Central memory CD8-positive, alpha-beta T cell (primary cell): ENCODE measurements around the gene GJE1.

Experiments
- ATAC-seq: fragments of 150-1000 bp; cut with Tn5 transposase; replicated peaks from 2 replicates; pipeline ENCODE4 v1.10.0; 2022; ENCODE audit warnings: mild to moderate bottlenecking, moderate FRiP score, moderate number of reproducible peaks; ENCODE audit not compliant: poor library complexity, severe bottlenecking; ENCODE audit errors: extremely low read depth
- DNase-seq, 2 donors: peaks; one replicate each; pipeline ENCODE4 v3.0.0; 2021; ENCODE audit warnings: low spot score in 2 of 2
- H3K27ac Mint-ChIP-seq: one replicate; pipeline ENCODE4 v1.8.0; 2022; ENCODE audit warnings: low read depth, mild to moderate bottlenecking, moderate library complexity, mixed read lengths
- H3K27me3 Mint-ChIP-seq: one replicate; pipeline ENCODE4 v1.8.0; 2022; ENCODE audit warnings: mixed read lengths
- H3K36me3 Mint-ChIP-seq: one replicate; pipeline ENCODE4 v1.8.0; 2022; ENCODE audit warnings: mild to moderate bottlenecking, moderate library complexity, mixed read lengths; ENCODE audit not compliant: insufficient read depth
- H3K4me1 Mint-ChIP-seq: one replicate; pipeline ENCODE4 v1.8.0; 2022; ENCODE audit warnings: mixed read lengths
- H3K4me3 Mint-ChIP-seq: one replicate; pipeline ENCODE4 v1.8.0; 2022; ENCODE audit warnings: mild to moderate bottlenecking, moderate library complexity, mixed read lengths
- H3K9me3 Mint-ChIP-seq: one replicate; pipeline ENCODE4 v1.8.0; 2022; ENCODE audit warnings: mixed read lengths

The GJE1 gene

GRCh38 chr6:142173980-142174379 lies 41.3 kb downstream of the GJE1 start:
- Mint-ChIP-seq H3K36me3 (peaks cover 53% of the 10 kb centered on the region), H3K4me3 (no peak overlapping the region), H3K27me3 (no peaks in the 10 kb centered on the region), H3K27ac (no peak overlapping the region), H3K4me1 (peaks cover 13% of the 10 kb centered on the region), H3K9me3 (no peaks in the 10 kb centered on the region)
- ATAC-seq = no peak
- DNase-seq = no peak

GRCh38 chr6:142174703-142175102 lies 42.0 kb downstream of the GJE1 start:
- no peak overlapping the region for H3K4me3 Mint-ChIP-seq
- DNase-seq (no peak), ATAC-seq (no peak)
- H3K27ac Mint-ChIP-seq = no peak overlapping the region
- peaks cover 53% of the 10 kb centered on the region for H3K36me3 Mint-ChIP-seq
- H3K4me1 Mint-ChIP-seq = peaks cover 13% of the 10 kb centered on the region
- H3K9me3 Mint-ChIP-seq = no peaks in the 10 kb centered on the region
- no peaks in the 10 kb centered on the region for H3K27me3 Mint-ChIP-seq

- no peak for ATAC-seq
- H3K36me3 Mint-ChIP-seq = peaks cover 33% of the 10 kb centered on the region
- H3K27ac Mint-ChIP-seq = no peak overlapping the region
Measured at GRCh38 chr6:142178129-142178528, 45.4 kb downstream of the GJE1 start.

GRCh38 chr6:142182004-142182403 lies 49.3 kb downstream of the GJE1 start:
- Mint-ChIP-seq H3K27ac (no peak overlapping the region), H3K4me3 (no peak overlapping the region), H3K36me3 (peaks cover 12% of the 10 kb centered on the region), H3K4me1 (peaks cover 30% of the 10 kb centered on the region), H3K27me3 (no peaks in the 10 kb centered on the region), H3K9me3 (no peaks in the 10 kb centered on the region)
- no peak for DNase-seq
- no peak for ATAC-seq

More at GRCh38 chr6:142178129-142178528, 45.4 kb downstream of the GJE1 start:
- H3K4me1 Mint-ChIP-seq = peaks cover 30% of the 10 kb centered on the region
- no peak overlapping the region for H3K4me3 Mint-ChIP-seq
- DNase-seq = no peak
- H3K9me3 Mint-ChIP-seq = no peaks in the 10 kb centered on the region
- H3K27me3 Mint-ChIP-seq = no peaks in the 10 kb centered on the region

- no peak for DNase-seq
- no peak for ATAC-seq
- Mint-ChIP-seq H3K36me3 (peaks cover 5% of the 10 kb centered on the region), H3K4me3 (no peak overlapping the region), H3K27ac (no peak overlapping the region), H3K27me3 (no peaks in the 10 kb centered on the region), H3K9me3 (no peaks in the 10 kb centered on the region), H3K4me1 (peaks cover 31% of the 10 kb centered on the region)
Measured at GRCh38 chr6:142183351-142183750, 50.6 kb downstream of the GJE1 start.

GRCh38 chr6:142184307-142184706 lies 51.6 kb downstream of the GJE1 start:
- Mint-ChIP-seq H3K9me3 (no peaks in the 10 kb centered on the region), H3K27ac (no peak overlapping the region), H3K36me3 (peaks cover 4% of the 10 kb centered on the region), H3K4me3 (no peak overlapping the region), H3K27me3 (no peaks in the 10 kb centered on the region), H3K4me1 (peaks cover 31% of the 10 kb centered on the region)
- ATAC-seq = no peak
- DNase-seq = no peak
